Esophagus muscularis mucosa (tissue), 4 donors: ENCODE results near the gene FBXW8.

Source experiments
- CTCF ChIP-seq, 3 experiments: fragments of 200-600 bp in 2 of 3; fragments of 450-650 bp in 1 of 3; sonication (generic) in 2 of 3; IDR thresholded peaks; one replicate each; pipeline ENCODE4 v1.5.1; 2017 to 2019; ENCODE audit warnings: antibody characterized with exemption in 3 of 3, mild to moderate bottlenecking in 2 of 3, moderate library complexity in 1 of 3
- EP300 ChIP-seq: sonication (generic); formaldehyde crosslinking; IDR thresholded peaks from one replicate; pipeline ENCODE4 v1.6.1; 2017; ENCODE audit warnings: antibody characterized with exemption
- POLR2A ChIP-seq: fragments of 450-650 bp; IDR thresholded peaks from one replicate; pipeline ENCODE4 v1.6.1; 2017; ENCODE audit warnings: antibody characterized with exemption, moderate library complexity, mild to moderate bottlenecking, low read depth
- POLR2AphosphoS5 ChIP-seq, 2 donors: sonication (generic); formaldehyde crosslinking; IDR thresholded peaks; one replicate each; pipeline ENCODE4 v1.6.1; 2017; ENCODE audit warnings: antibody characterized with exemption in 2 of 2

GRCh38 chr12:117031843-117032592, 121.3 kb downstream of the FBXW8 start:
- TF ChIP-seq POLR2A, result no peak
- no peak for TF ChIP-seq CTCF (IDR thresholded peaks at IDR 0.05)
- TF ChIP-seq POLR2AphosphoS5 (IDR thresholded peaks at IDR 0.05), result no peak
- no peak for TF ChIP-seq EP300
